ENCODE results near the gene DLK1.
A peak's percentile ranks its signal among the peaks of the same experiment; 100 is the strongest.

DLK1 gene

GRCh38 chr14:100706860-100707259 is 19.8 kb upstream of the DLK1 start:
- DNase-seq (ENCODE audit: low read depth): no peak
- H3K4me3 ChIP-seq (ENCODE audit: control insufficient read depth, low read depth, low read length): no peak overlapping the region
- TF ChIP-seq, protein P1, sequence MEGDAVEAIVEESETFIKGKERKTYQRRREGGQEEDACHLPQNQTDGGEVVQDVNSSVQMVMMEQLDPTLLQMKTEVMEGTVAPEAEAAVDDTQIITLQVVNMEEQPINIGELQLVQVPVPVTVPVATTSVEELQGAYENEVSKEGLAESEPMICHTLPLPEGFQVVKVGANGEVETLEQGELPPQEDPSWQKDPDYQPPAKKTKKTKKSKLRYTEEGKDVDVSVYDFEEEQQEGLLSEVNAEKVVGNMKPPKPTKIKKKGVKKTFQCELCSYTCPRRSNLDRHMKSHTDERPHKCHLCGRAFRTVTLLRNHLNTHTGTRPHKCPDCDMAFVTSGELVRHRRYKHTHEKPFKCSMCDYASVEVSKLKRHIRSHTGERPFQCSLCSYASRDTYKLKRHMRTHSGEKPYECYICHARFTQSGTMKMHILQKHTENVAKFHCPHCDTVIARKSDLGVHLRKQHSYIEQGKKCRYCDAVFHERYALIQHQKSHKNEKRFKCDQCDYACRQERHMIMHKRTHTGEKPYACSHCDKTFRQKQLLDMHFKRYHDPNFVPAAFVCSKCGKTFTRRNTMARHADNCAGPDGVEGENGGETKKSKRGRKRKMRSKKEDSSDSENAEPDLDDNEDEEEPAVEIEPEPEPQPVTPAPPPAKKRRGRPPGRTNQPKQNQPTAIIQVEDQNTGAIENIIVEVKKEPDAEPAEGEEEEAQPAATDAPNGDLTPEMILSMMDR (IDR thresholded peaks at IDR 0.05; ENCODE audit: control insufficient read depth, insufficient read depth, low read depth, low read length, missing control alignments): no peak

- no peak for DNase-seq (ENCODE audit: low read depth)
Observed at GRCh38 chr14:100708425-100709288, 18.0 kb upstream of the DLK1 start.

DNA sequence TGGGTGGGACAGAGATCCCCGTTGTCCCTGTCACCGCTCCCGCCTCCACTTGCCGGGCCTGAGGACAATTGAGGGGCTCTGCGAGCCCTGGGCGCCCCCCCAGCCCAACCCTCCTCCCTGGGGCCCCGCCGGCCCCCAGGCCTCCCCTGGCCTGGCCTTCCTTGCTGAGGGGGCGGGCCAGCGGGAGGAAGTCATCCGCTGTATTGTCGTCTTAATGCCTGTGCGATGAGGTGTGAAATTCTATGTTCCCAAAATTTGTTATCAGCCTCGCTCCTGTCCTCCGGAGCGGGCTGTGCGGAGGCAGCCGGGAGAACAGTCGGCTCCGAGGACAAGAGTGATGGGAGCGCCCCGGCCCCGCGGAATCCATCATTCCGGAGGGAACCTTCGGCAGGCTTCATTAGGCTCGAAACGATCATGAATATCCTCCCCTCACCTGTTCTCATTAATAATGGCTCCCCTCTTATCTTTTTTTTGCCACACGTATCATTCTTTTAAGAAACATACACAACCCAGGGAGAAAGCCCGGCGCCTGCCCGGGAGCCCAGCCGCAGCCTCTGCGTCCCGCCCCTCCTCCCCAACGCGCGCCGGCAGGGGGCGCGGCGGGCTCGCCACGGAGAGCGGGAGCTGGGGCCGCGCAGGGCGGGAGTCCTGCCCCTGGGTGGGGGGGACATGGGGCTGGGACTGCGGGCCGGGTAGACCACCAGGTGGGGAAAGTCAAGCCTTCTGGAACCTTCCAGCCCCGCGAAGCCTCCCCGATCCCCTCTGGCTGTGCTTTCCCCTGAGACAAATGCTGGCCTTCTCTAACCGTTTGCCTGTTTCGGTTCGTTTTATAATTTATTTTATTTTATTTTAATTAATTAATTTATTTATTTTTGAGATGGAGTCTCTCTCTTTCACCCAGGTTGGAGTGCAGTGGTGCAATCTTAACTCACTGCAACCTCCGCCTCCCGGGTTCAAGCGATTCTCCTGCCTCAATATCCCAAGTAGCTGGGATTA is 17.1 kb upstream of the DLK1 start:
- no peak for DNase-seq (ENCODE audit: low read depth)
- peak overlapping the region; percentile 5 for H3K4me3 ChIP-seq (ENCODE audit: control insufficient read depth, low read depth, low read length)
- TF ChIP-seq, protein P1 (IDR thresholded peaks at IDR 0.05; ENCODE audit: control insufficient read depth, insufficient read depth, low read depth, low read length, missing control alignments): no peak

More at GRCh38 chr14:100708425-100709288, 18.0 kb upstream of the DLK1 start:
- TF ChIP-seq, protein P1 (IDR thresholded peaks at IDR 0.05; ENCODE audit: control insufficient read depth, insufficient read depth, low read depth, low read length, missing control alignments): no peak
- H3K4me3 ChIP-seq (ENCODE audit: control insufficient read depth, low read depth, low read length): no peak overlapping the region

DNA sequence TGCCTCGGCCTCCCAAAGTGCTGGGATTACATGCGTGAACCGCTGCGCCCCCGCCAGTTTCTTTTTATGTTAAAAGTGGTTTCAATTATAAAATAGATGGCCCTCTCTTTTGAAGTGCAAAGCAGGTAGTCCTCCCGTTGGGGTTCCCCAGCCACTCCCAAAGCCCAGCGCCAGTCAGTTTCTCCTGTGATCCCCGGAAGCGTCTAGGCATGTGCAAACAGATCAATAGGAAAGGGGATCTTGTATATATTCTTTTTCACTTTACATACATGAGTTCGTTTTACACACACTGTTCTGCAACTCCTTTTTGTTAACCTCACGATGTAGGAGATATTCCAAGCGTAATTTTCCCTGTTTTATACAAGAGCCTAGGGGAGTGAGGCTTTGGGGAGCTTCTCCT is 16.3 kb upstream of the DLK1 start:
- TF ChIP-seq, protein P1 (IDR thresholded peaks at IDR 0.05; ENCODE audit: control insufficient read depth, insufficient read depth, low read depth, low read length, missing control alignments): no peak

GRCh38 chr14:100710826-100711462 is 15.7 kb upstream of the DLK1 start:
- TF ChIP-seq, protein P1 (IDR thresholded peaks at IDR 0.05; ENCODE audit: control insufficient read depth, insufficient read depth, low read depth, low read length, missing control alignments): no peak
- no peak for DNase-seq (ENCODE audit: low read depth)
- H3K4me3 ChIP-seq (ENCODE audit: control insufficient read depth, low read depth, low read length): no peak overlapping the region

More for the DNA sequence above, 16.3 kb upstream of the DLK1 start:
- DNase-seq (ENCODE audit: low read depth): no peak
- no peak overlapping the region for H3K4me3 ChIP-seq (ENCODE audit: control insufficient read depth, low read depth, low read length)

DNA sequence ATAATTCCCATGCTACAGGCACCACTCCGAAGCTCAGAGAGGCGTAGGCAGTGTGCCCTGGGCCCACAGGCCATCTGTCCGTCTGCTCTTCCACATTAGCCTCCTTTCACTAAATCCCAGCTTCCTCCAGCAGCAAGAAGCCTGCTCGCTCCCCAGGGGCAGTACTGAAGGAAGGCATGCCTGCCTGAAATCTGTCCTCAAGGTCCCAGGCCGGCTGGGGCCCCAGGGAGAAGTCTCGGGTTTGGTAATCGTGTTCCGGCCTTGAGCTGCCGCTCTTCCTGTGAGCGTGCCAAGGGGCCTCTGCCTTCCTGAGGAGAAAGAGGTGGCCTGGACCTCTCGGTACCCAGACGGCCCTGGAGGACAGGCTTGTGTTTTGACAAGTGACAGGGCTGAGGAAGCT is 15.2 kb upstream of the DLK1 start:
- TF ChIP-seq, protein P1 (IDR thresholded peaks at IDR 0.05; ENCODE audit: control insufficient read depth, insufficient read depth, low read depth, low read length, missing control alignments): no peak
- no peak for DNase-seq (ENCODE audit: low read depth)
- no peak overlapping the region for H3K4me3 ChIP-seq (ENCODE audit: control insufficient read depth, low read depth, low read length)
